Measurements from ENCODE around the gene CORO2A.
"Not testable (repeated sequence)": the region's sequence is repeated elsewhere in the genome, so short reads cannot be mapped to it uniquely, and the experiment has no call there.

The CORO2A gene

GRCh38 chr9:98191671-98192502, 550 bp downstream of the CORO2A start:
- DNase-seq (ENCODE audit: low read depth in 2 of 2): peak in 1 of 2 donors; percentile 13

- no peak for DNase-seq (ENCODE audit: low read depth in 2 of 2)
Observed at GRCh38 chr9:98191181-98191608, 1.2 kb downstream of the CORO2A start.

- DNase-seq (ENCODE audit: low read depth in 2 of 2): no peak
Observed at GRCh38 chr9:98190757-98191105, 1.7 kb downstream of the CORO2A start.

- no peak for DNase-seq (ENCODE audit: low read depth in 2 of 2)
Observed at GRCh38 chr9:98189412-98189811, 3.0 kb downstream of the CORO2A start.

- DNase-seq (ENCODE audit: low read depth in 2 of 2): no peak
Observed at GRCh38 chr9:98187926-98188325, 4.5 kb downstream of the CORO2A start.

GRCh38 chr9:98186236-98186635, 6.2 kb downstream of the CORO2A start:
- DNase-seq (ENCODE audit: low read depth in 2 of 2): no peak

- DNase-seq (ENCODE audit: low read depth in 2 of 2): no peak
Observed at GRCh38 chr9:98185611-98186171, 6.7 kb downstream of the CORO2A start.

- no peak for DNase-seq (ENCODE audit: low read depth in 2 of 2)
Observed at GRCh38 chr9:98185021-98185567, 7.3 kb downstream of the CORO2A start.

GRCh38 chr9:98184326-98184725, 8.1 kb downstream of the CORO2A start:
- no peak for DNase-seq (ENCODE audit: low read depth in 2 of 2)

- no peak for DNase-seq (ENCODE audit: low read depth in 2 of 2)
Observed at GRCh38 chr9:98182889-98183599, 9.4 kb downstream of the CORO2A start.

- no peak for DNase-seq (ENCODE audit: low read depth in 2 of 2)
Observed at GRCh38 chr9:98182069-98182820, 10.2 kb downstream of the CORO2A start.

GRCh38 chr9:98181746-98182068, 10.7 kb downstream of the CORO2A start:
- no peak for DNase-seq (ENCODE audit: low read depth in 2 of 2)

- no peak for DNase-seq (ENCODE audit: low read depth in 2 of 2)
Observed at GRCh38 chr9:98180996-98181395, 11.4 kb downstream of the CORO2A start.

- no peak for DNase-seq (ENCODE audit: low read depth in 2 of 2)
Observed at GRCh38 chr9:98178874-98179850, 13.3 kb downstream of the CORO2A start.

- DNase-seq (ENCODE audit: low read depth in 2 of 2): no peak
Observed at GRCh38 chr9:98176391-98177259, 15.8 kb downstream of the CORO2A start.

GRCh38 chr9:98175762-98176161, 16.7 kb downstream of the CORO2A start:
- DNase-seq (ENCODE audit: low read depth in 2 of 2): no peak

- DNase-seq (ENCODE audit: low read depth in 2 of 2): no peak
Observed at GRCh38 chr9:98175028-98175569, 17.3 kb downstream of the CORO2A start.

GRCh38 chr9:98174502-98174918, 17.9 kb downstream of the CORO2A start:
- DNase-seq (ENCODE audit: low read depth in 2 of 2): not testable (repeated sequence)

- no peak for DNase-seq (ENCODE audit: low read depth in 2 of 2)
Observed at GRCh38 chr9:98173181-98173580, 19.3 kb downstream of the CORO2A start.
